HepG2 (cell line): ENCODE results near the gene ZNF160. TPM values are rescaled to one million over a fixed set of nuclear protein-coding genes. Genes with fewer than 3 reads are reported as not detected.

Source experiments
- ATAC-seq: fragments of 200-7000 bp; cut with Tn5 transposase; 3 replicates; pipeline ENCODE4 v1.9.1; 2020; ENCODE audit warnings: mild to moderate bottlenecking, moderate library complexity
- BruUV-seq: library from RNA; stranded (reverse); fragments of 400-500 nt; replicated peaks from 2 replicates; lab custom pipeline; 2021; lab: Mats Ljungman, UMichigan
- CTCF ChIA-PET: fragments of 300-600 bp; formaldehyde crosslinking; extraction: SDS; loops from one replicate; lab custom pipeline; 2021; ENCODE audit warnings: low total read pairs, inconsistent platforms, low intra/inter-chr PET ratio; lab: Yijun Ruan, JAX
- POLR2A ChIA-PET: fragments of 350-600 bp; sonication (Branson Sonifier 250); formaldehyde crosslinking; loops from one replicate; lab custom pipeline; 2020; ENCODE audit warnings: antibody characterized with exemption, inconsistent platforms; lab: Yijun Ruan, JAX
- DNase-seq: peaks from one replicate; pipeline ENCODE4 v3.0.0-alpha.2; 2015; ENCODE audit warnings: low spot score
- FAIRE-seq: peaks from 3 replicates; lab custom pipeline; 2011; peaks lifted over from hg19 to GRCh38; lab: Jason Lieb, UNC
- H2AFZ ChIP-seq: one replicate; pipeline ENCODE4 v1.6.1; 2011; ENCODE audit warnings: low read length, inconsistent platforms
- H3K27ac ChIP-seq: fragments of 300-600 bp; 3 replicates; pipeline ENCODE4 v1.8.0; 2011; ENCODE audit warnings: mixed run types, mild to moderate bottlenecking, mixed read lengths, low read length, inconsistent platforms; ENCODE audit not compliant: insufficient read depth; ENCODE audit errors: extremely low read length
- H3K27me3 ChIP-seq, 2 experiments: fragments of 200-600 bp in 1 of 2; 2 replicates in 1 of 2; 3 replicates in 1 of 2; pipeline versions ENCODE4 v1.6.0 to v1.8.0; 2011; ENCODE audit warnings: low read length in 2 of 2, mild to moderate bottlenecking in 2 of 2, moderate library complexity in 2 of 2, inconsistent platforms in 1 of 2; ENCODE audit not compliant: insufficient read depth in 2 of 2, control insufficient read depth in 1 of 2
- H3K36me3 ChIP-seq, 2 experiments: fragments of 200-600 bp in 1 of 2; replicated peaks in 1 of 2; 2 replicates in 1 of 2; 3 replicates in 1 of 2; pipeline versions ENCODE4 v1.5.1 to v1.8.0; 2011; ENCODE audit warnings: low read length in 2 of 2, inconsistent platforms in 1 of 2; ENCODE audit not compliant: insufficient read depth in 2 of 2, control insufficient read depth in 1 of 2
- H3K4me1 ChIP-seq: 2 replicates; pipeline ENCODE4 v1.5.1; 2012; ENCODE audit warnings: low read length, inconsistent platforms; ENCODE audit not compliant: insufficient read depth
- H3K4me2 ChIP-seq: 2 replicates; pipeline ENCODE4 v1.6.0; 2011; ENCODE audit warnings: low read depth, low read length, inconsistent platforms
- H3K4me3 ChIP-seq, 3 experiments: fragments of 200-600 bp in 1 of 3; sonication (generic), shearing (Covaris generic) in 1 of 3; replicated peaks in 1 of 3; 2 replicates each; pipeline ENCODE4 v1.5.1; 2011 to 2016; ENCODE audit warnings: low read length in 3 of 3, inconsistent platforms in 2 of 3, low read depth in 2 of 3, mild to moderate bottlenecking in 2 of 3, control low read depth in 1 of 3, mixed read lengths in 1 of 3; ENCODE audit not compliant: insufficient read depth in 1 of 3
- H3K79me2 ChIP-seq: one replicate; pipeline ENCODE4 v1.6.1; 2011; ENCODE audit warnings: low read length, inconsistent platforms; ENCODE audit not compliant: insufficient read depth
- H3K9ac ChIP-seq: 2 replicates; pipeline ENCODE4 v1.6.0; 2011; ENCODE audit warnings: mild to moderate bottlenecking, low read depth, low read length, inconsistent platforms; ENCODE audit not compliant: insufficient read depth
- H3K9me3 ChIP-seq: 2 replicates; pipeline ENCODE4 v1.5.1; 2012; ENCODE audit warnings: mild to moderate bottlenecking, low read length
- H4K20me1 ChIP-seq: 2 replicates; pipeline ENCODE4 v1.6.0; 2011; ENCODE audit warnings: inconsistent platforms, mild to moderate bottlenecking, low read length, moderate library complexity; ENCODE audit not compliant: insufficient read depth
- GMEB2 ChIP-seq: IDR thresholded peaks from 2 replicates; pipeline ENCODE4 v1.6.1; 2016; ENCODE audit warnings: missing biosample characterization, missing genetic modification reagents, low read depth
- IRX3 ChIP-seq: sonication (generic); formaldehyde crosslinking; IDR thresholded peaks from 2 replicates; pipeline ENCODE4 v1.8.1; 2023; ENCODE audit warnings: mild to moderate bottlenecking, low read depth, missing genetic modification reagents, borderline replicate concordance
- PAXIP1 ChIP-seq: sonication (generic); formaldehyde crosslinking; conservative IDR thresholded peaks from 2 replicates; pipeline ENCODE4 v1.4.0; 2020; ENCODE audit warnings: mild to moderate bottlenecking, missing genetic modification reagents, moderate library complexity
- RARG ChIP-seq: sonication (generic); formaldehyde crosslinking; IDR thresholded peaks from 2 replicates; pipeline ENCODE4 v1.4.0; 2020; ENCODE audit warnings: low read depth, mild to moderate bottlenecking, missing genetic modification reagents
- SNAPC5 ChIP-seq: sonication (generic); formaldehyde crosslinking; IDR thresholded peaks from 2 replicates; pipeline ENCODE4 v1.8.1; 2023; ENCODE audit warnings: mild to moderate bottlenecking, missing genetic modification reagents, borderline replicate concordance
- WGBS: methylation state at CpG from one replicate; pipeline ENCODE4 v1.1.6; 2017; ENCODE audit warnings: low lambda C conversion rate; 5-methylcytosine and 5-hydroxymethylcytosine counted together
- in situ Hi-C: cut with HindIII; loops from 2 replicates; pipeline ENCODE4 v1.10.0; 2017; ENCODE audit warnings: low pct_unique_long_range_greater_than_20kb; ENCODE audit not compliant: extremely low pct_ligation_motif_present
- intact Hi-C: fragments of 100-400 bp; cut with micrococcal nuclease; formaldehyde crosslinking; loops from one replicate; pipeline ENCODE4 v1.10.0; 2022; ENCODE audit not compliant: unreplicated experiment
- polyA plus RNA-seq, 8 experiments: library from polyadenylated mRNA; depleted of rRNA in 3 of 8; stranded (reverse) in 7 of 8; unstranded in 1 of 8; fragments of >200 nt; fragmentation: Illumina TruSeq in 4 of 8; extraction: Trizol in 4 of 8; gene quantifications; 2 replicates each; pipeline versions ENCODE4 v1.2.1 to v1.2.3, GENCODE V29; 2011 to 2016; ENCODE audit warnings: low read depth in 4 of 8, missing spikeins in 1 of 8, mixed read lengths in 1 of 8; ENCODE audit not compliant: insufficient read depth in 1 of 8
- total RNA-seq, 5 experiments: library from RNA; depleted of rRNA; stranded (reverse); fragments of >200 nt; fragmentation: Illumina TruSeq; extraction: Trizol; gene quantifications; 2 replicates each; pipeline ENCODE4 v1.2.3, GENCODE V29; 2016; ENCODE audit warnings: low read depth in 1 of 5
- TF ChIP-seq, protein P1 (sequence below): sonication (generic); formaldehyde crosslinking; IDR thresholded peaks from 2 replicates; pipeline ENCODE4 v1.5.0; 2020; ENCODE audit warnings: mild to moderate bottlenecking, missing genetic modification reagents

Gene ZNF160
- total and polyA plus RNA-seq, 2 of the 13 experiments (the other 11 are each of a cell fraction or from before 2014, with no cell fraction given) = 8.4 to 12.1 TPM

- TF ChIP-seq PAXIP1 (CRISPR knock-in tag) = no peak
- TF ChIP-seq GMEB2 = no peak
- TF ChIP-seq RARG (CRISPR knock-in tag) = no peak
- TF ChIP-seq SNAPC5 (CRISPR knock-in tag) = no peak
- TF ChIP-seq, protein P1, sequence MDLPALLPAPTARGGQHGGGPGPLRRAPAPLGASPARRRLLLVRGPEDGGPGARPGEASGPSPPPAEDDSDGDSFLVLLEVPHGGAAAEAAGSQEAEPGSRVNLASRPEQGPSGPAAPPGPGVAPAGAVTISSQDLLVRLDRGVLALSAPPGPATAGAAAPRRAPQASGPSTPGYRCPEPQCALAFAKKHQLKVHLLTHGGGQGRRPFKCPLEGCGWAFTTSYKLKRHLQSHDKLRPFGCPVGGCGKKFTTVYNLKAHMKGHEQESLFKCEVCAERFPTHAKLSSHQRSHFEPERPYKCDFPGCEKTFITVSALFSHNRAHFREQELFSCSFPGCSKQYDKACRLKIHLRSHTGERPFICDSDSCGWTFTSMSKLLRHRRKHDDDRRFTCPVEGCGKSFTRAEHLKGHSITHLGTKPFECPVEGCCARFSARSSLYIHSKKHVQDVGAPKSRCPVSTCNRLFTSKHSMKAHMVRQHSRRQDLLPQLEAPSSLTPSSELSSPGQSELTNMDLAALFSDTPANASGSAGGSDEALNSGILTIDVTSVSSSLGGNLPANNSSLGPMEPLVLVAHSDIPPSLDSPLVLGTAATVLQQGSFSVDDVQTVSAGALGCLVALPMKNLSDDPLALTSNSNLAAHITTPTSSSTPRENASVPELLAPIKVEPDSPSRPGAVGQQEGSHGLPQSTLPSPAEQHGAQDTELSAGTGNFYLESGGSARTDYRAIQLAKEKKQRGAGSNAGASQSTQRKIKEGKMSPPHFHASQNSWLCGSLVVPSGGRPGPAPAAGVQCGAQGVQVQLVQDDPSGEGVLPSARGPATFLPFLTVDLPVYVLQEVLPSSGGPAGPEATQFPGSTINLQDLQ (CRISPR knock-in tag) = no peak
- no peak for TF ChIP-seq IRX3 (CRISPR knock-in tag)
- Histone ChIP-seq H3K79me2 (no peaks in the 10 kb centered on the region), H3K36me3 (no peaks in the 10 kb centered on the region), H2AFZ (no peak overlapping the region), H3K9me3 (peaks cover 49% of the 10 kb centered on the region), H3K9ac (no peak overlapping the region), H3K27ac (no peak overlapping the region), H3K4me2 (no peak overlapping the region), H3K4me1 (no peaks in the 10 kb centered on the region), H3K27me3 (no peaks in the 10 kb centered on the region), H4K20me1 (no peaks in the 10 kb centered on the region), H3K4me3 (no peak overlapping the region)
- 0% methylated on average over 2 of the region's 2 CpGs for WGBS
- ChIA-PET POLR2A (no interaction called here), CTCF (no interaction called here)
- peak; percentile 19 for DNase-seq
- intact Hi-C loops = no loop called here
- no TSS peak for BruUV-seq
- in situ Hi-C loops = no loop called here
- ATAC-seq = no peak
- no peak for FAIRE-seq
These were observed 48.1 kb downstream of the ZNF160 start for GRCh38 chr19:53055117-53055516.
